Tibial artery (tissue), 4 donors: ENCODE data around the gene CDH19.
"Not testable (repeated sequence)": the region's sequence is repeated elsewhere in the genome, so short reads cannot be mapped to it uniquely, and the experiment has no call there.

Source experiments
- DNase-seq, 2 donors: peaks; one replicate each; pipeline ENCODE4 v3.0.0-alpha.2; 2019
- H3K27ac ChIP-seq, 2 donors: fragments of 200-600 bp; sonication (generic) in 1 of 2; 1 replicate in 1 of 2; 2 replicates in 1 of 2; pipeline ENCODE4 v1.5.1; 2018 to 2019; ENCODE audit warnings: mild to moderate bottlenecking in 1 of 2
- H3K27me3 ChIP-seq, 2 donors: fragments of 200-600 bp; sonication (generic) in 1 of 2; one replicate each; pipeline versions ENCODE4 v1.5.1 to v1.6.0; 2016 to 2019
- H3K36me3 ChIP-seq, 3 donors: fragments of 200-600 bp; sonication (generic) in 2 of 3; one replicate each; pipeline ENCODE4 v1.5.1; 2016 to 2019; ENCODE audit warnings: mild to moderate bottlenecking in 2 of 3
- H3K4me1 ChIP-seq, 4 donors: fragments of 200-600 bp; sonication (generic) in 2 of 4; 1 replicate in 3 of 4; 2 replicates in 1 of 4; pipeline ENCODE4 v1.5.1; 2016 to 2019
- H3K4me3 ChIP-seq, 2 donors: fragments of 200-600 bp; sonication (generic) in 1 of 2; 1 replicate in 1 of 2; 2 replicates in 1 of 2; pipeline ENCODE4 v1.5.1; 2018 to 2019; ENCODE audit warnings: mild to moderate bottlenecking in 2 of 2
- H3K9me3 ChIP-seq, 3 donors: fragments of 200-600 bp; sonication (generic) in 1 of 3; one replicate each; pipeline ENCODE4 v1.5.1; 2016 to 2019
- intact Hi-C: fragments of 100-400 bp; cut with DNase I; formaldehyde crosslinking; loops from one replicate; pipeline ENCODE4 v1.15.0; 2023; ENCODE audit warnings: low total_unique reads
- TF ChIP-seq, protein P1 (sequence below), 2 experiments: fragments of 200-600 bp in 1 of 2; fragments of 450-650 bp in 1 of 2; IDR thresholded peaks; one replicate each; pipeline ENCODE4 v1.5.1; 2017 to 2019; ENCODE audit warnings: antibody characterized with exemption in 2 of 2, mild to moderate bottlenecking in 1 of 2, moderate library complexity in 1 of 2

CDH19 gene

GRCh38 chr18:66508937-66509336 is 95.0 kb downstream of the CDH19 start:
- intact Hi-C loops, result no loop called here
- no peaks in the 10 kb centered on the region for H3K27me3 ChIP-seq
- H3K4me1 ChIP-seq, result no peaks in the 10 kb centered on the region
- H3K4me3 ChIP-seq, result no peak overlapping the region
- TF ChIP-seq, protein P1, sequence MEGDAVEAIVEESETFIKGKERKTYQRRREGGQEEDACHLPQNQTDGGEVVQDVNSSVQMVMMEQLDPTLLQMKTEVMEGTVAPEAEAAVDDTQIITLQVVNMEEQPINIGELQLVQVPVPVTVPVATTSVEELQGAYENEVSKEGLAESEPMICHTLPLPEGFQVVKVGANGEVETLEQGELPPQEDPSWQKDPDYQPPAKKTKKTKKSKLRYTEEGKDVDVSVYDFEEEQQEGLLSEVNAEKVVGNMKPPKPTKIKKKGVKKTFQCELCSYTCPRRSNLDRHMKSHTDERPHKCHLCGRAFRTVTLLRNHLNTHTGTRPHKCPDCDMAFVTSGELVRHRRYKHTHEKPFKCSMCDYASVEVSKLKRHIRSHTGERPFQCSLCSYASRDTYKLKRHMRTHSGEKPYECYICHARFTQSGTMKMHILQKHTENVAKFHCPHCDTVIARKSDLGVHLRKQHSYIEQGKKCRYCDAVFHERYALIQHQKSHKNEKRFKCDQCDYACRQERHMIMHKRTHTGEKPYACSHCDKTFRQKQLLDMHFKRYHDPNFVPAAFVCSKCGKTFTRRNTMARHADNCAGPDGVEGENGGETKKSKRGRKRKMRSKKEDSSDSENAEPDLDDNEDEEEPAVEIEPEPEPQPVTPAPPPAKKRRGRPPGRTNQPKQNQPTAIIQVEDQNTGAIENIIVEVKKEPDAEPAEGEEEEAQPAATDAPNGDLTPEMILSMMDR (IDR thresholded peaks at IDR 0.05), result no peak
- H3K27ac ChIP-seq, result no peak overlapping the region
- no peaks in the 10 kb centered on the region for H3K9me3 ChIP-seq
- H3K36me3 ChIP-seq, result no peaks in the 10 kb centered on the region
- no peak for DNase-seq

- DNase-seq, result no peak
- Histone ChIP-seq H3K9me3 (no peaks in the 10 kb centered on the region), H3K4me1 (no peaks in the 10 kb centered on the region), H3K4me3 (no peak overlapping the region), H3K27me3 (no peaks in the 10 kb centered on the region), H3K36me3 (no peaks in the 10 kb centered on the region), H3K27ac (no peak overlapping the region)
- intact Hi-C loops, result no loop called here
- TF ChIP-seq, protein P1 (IDR thresholded peaks at IDR 0.05), result no peak
These were observed 97.7 kb downstream of the CDH19 start for GRCh38 chr18:66506178-66506577.

DNA sequence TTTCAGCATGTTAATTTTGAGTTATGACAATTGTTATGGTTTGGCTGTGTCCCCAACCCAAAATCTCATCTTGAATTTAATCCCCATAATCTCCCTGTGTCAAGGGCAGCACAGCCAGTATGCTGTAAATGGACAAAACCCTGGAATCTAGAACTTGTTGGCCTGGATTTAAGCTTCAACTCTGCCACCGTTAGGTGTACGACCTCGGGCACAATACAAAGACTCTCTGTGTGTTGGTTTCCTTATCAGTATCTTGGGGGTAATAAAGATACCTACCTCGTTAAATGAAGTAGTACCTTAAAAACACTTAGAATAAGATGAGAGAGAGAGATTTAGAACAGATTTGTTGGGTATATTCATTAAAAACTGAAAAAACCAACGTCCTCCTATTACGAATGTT is 106.5 kb downstream of the CDH19 start:
- H3K4me3 ChIP-seq, result no peak overlapping the region
- H3K27ac ChIP-seq, result no peak overlapping the region
- H3K27me3 ChIP-seq, result no peaks in the 10 kb centered on the region
- TF ChIP-seq, protein P1 (IDR thresholded peaks at IDR 0.05), result no peak
- H3K4me1 ChIP-seq, result no peaks in the 10 kb centered on the region
- H3K9me3 ChIP-seq, result no peaks in the 10 kb centered on the region
- no peak for DNase-seq
- no peaks in the 10 kb centered on the region for H3K36me3 ChIP-seq
- intact Hi-C loops, result no loop called here

DNA sequence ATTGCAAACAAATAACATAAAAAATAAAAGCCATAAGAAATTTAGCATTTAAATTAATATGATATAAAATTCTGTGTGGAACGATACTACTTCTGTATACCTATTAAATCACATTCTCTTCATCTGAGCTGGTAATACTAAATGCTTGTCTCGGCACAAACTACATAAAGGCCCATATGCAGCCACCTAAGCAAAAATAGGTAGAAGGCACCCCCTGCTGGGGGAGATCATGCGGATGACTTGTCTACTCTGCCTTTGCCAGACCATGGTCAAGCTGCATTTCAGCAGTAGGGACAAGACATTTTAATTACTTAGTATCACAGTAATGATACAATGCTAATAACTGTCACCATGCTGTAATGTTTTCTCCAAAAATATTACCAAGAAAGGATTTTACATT is 108.0 kb downstream of the CDH19 start:
- no peak overlapping the region for H3K27ac ChIP-seq
- TF ChIP-seq, protein P1 (IDR thresholded peaks at IDR 0.05), result peak in 1 of 2 experiments; percentile 14
- DNase-seq, result no peak
- no peak overlapping the region for H3K4me3 ChIP-seq
- no peaks in the 10 kb centered on the region for H3K36me3 ChIP-seq
- intact Hi-C loops, result no loop called here
- H3K27me3 ChIP-seq, result no peaks in the 10 kb centered on the region
- no peaks in the 10 kb centered on the region for H3K9me3 ChIP-seq
- no peaks in the 10 kb centered on the region for H3K4me1 ChIP-seq

GRCh38 chr18:66473882-66474281 is 130.0 kb downstream of the CDH19 start:
- Histone ChIP-seq H3K27me3 (no peaks in the 10 kb centered on the region), H3K27ac (no peak overlapping the region), H3K9me3 (no peaks in the 10 kb centered on the region), H3K36me3 (no peaks in the 10 kb centered on the region), H3K4me1 (no peaks in the 10 kb centered on the region), H3K4me3 (no peak overlapping the region)
- intact Hi-C loops, result no loop called here
- TF ChIP-seq, protein P1 (IDR thresholded peaks at IDR 0.05), result no peak
- no peak for DNase-seq

- H3K4me1 ChIP-seq, H3K4me3 ChIP-seq, intact Hi-C loops, H3K27me3 ChIP-seq, DNase-seq, H3K27ac ChIP-seq, H3K36me3 ChIP-seq, H3K9me3 ChIP-seq: not testable (repeated sequence)
These were observed 137.7 kb downstream of the CDH19 start for GRCh38 chr18:66466184-66466583.
